GM21526 (cell line): ENCODE data around the gene GZF1.

Experiments used
- ATAC-seq: cut with Tn5 transposase; IDR thresholded peaks from one replicate; pipeline ENCODE4 v1.9.1; 2021; ENCODE audit warnings: moderate library complexity; ENCODE audit not compliant: unreplicated experiment, low FRiP score

Gene GZF1

DNA sequence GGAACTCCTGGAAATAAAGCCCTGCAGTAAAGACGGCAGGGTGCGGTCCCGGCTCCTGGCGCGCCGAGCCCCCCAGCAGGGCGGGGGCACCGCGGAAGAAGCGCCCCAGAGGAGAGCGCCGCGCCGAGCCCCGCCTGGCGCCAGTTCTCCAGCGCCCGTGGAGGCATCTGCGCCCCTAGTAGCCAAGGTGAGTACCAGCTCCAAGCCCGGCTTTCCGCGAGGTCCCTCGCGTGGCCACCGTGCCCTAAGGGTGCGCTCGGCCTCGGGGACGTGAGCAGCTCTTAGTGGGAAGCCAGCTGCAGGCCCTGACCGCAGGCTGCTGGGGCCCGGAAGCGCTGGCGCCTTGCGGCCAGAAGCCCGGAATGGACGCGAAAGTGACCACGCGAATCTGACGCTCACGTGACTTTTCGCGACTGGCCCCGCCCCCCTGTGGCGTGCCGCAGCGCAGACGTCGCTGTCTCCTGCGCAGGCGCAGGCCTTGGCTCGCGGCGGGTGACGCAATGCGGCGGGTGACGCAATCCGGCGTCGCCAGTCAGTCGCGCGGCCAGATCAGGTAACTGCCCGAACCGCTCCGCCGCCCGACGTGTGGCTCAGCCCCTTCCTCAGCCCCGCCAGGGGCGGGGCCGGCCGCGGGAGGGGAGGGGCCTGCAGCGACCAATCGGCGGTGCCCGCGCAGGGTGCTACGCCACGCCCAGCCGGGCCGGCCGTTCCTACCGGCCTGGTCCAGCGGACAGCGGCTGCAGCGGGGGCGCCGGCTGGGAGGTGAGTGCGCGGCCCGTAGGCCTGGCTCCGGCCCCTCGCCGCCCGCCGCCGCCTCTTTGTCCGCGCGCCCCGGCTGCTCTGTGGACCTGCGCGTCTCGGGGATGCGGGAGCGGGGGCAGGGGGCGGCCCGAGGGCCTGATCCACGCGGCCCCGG, at the start of gene GZF1:
Gene GZF1 (plus strand): TSS at position 707 of the 916 bp plus-strand sequence. CDS start 2,202 bp downstream, outside the sequence.
- ATAC-seq = peak; percentile 60

DNA sequence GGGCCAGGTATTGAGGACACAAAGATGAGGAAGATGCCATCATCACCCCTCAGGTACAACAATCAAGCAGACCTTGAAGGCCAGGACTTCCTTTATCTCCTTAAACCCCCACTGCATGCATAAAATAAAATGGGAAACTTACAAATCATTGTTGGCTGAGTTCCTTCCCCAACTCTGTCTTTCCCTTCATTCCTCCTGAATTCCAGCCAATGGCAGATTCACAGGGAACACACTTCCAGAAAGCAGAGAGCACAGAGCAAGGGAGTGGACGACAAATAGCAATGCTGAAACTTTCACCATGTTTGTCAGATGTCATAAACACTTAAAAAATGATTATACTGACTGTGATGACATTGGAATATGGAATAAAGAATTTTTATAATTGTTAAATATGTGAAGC, 48.7 kb upstream of the GZF1 start:
- ATAC-seq = no peak

DNA sequence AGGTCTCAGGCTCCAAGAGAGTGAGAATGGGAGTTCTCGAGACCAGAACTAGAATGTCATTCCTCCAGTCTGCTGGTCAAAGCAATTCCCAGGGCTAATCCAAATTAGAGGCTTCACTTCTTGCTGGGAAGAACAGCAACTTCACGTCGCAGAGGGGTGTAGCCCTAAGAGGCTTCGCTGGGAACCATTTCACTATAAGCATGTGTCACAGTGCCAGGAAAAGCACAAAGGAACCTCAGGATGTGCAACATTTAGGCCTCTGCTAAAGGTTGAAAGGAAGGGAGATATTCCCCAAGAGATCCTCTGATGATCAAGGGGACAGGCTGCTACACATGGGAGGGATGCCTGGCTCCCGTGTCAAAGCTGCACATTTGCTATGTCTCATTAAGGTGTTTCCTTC, 47.3 kb upstream of the GZF1 start:
- ATAC-seq = no peak

DNA sequence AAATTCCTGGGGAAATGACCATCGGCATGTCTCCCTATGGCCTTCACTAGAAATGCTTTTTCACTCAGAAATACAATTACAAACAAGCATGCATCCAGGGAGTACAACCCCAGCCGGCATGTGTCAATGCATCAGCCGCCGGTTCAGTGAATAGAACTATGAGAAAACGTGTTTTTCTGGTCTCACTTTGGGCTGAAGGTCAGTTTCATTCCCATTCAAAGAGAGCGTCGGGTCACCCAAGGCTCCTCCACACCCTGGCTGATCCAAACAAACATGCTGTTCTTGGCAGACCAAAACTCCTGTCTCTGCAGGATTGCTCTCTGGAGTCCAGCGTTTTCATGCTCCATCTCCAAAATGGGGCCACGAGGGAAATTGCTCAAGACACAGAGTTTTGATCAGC, 46.9 kb upstream of the GZF1 start:
- ATAC-seq = no peak

DNA sequence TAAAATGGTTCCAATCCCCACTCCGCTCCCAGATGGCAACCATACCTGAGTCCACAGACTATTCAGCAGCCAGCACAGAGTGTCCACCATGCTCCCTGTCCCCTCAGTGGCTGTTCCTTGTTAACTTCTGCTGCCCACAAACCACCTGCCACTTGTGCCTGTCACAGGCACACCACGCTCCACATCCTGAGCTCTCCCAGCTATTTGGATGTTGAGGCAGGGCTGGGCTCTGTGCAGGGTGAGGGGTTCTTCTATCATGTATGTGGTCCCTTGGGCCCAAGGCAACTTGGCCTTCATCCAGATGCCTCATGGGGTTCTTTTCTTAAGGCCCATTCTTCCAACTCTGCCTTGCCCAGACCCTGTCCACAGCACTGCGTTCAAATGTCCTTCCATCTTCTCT, 45.4 kb upstream of the GZF1 start:
- ATAC-seq = no peak

DNA sequence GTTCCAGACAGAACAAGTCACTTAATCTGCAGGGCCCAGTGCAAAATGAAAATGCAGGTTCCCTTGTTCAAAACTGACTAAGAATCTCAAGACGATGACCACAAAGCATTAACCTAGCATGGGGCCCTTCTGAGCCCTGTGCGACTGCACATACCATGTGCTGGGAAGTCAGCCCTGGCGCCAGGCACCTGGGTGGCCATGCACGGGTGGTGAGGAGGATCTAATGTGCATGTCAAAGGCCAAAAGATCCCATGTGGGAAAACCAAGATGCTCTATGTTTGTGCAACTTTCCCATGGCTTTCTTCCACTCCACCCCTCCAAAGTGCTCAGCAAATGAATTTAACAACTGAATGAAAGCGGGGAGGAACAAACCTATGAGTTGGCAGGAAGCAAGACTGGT, 44.9 kb upstream of the GZF1 start:
- no peak for ATAC-seq

DNA sequence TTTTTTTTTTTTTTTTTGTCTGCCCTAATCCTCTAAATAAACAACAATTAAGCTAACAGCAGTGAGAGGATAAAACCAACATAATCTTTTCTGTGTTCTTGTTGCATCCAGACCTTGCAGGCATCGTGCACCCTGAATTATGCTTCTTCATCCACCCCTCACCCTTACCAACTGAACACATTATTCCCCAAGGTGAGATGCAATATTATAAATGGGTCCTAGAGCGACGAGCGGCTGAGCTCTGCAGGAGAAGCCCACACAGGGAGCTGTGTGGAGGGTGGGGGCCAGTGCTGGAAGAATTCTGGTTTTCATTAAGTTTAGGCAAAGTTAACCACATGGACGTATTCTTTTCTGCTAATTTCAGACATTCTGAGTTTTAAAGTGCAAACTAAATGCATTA, 43.6 kb upstream of the GZF1 start:
- no peak for ATAC-seq

DNA sequence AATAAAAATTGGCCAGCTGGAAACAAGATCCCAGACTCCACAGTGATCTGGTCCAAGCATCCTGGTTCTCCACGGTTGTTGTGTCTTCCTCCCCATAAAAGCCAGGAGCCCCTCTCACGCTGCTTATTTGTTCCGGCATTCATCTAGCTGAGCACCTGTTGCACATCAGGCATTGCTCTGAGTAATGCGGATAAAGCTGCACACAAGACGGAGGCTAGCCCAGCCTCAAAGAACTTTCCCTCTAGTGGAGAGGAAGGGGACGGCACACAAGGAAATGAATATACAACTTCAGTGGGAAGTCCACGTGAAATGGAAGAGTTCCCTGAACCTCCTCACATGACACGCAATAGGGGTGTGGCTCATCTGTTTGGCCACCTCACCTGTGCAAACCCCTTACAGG, 41.7 kb upstream of the GZF1 start:
- ATAC-seq = no peak

DNA sequence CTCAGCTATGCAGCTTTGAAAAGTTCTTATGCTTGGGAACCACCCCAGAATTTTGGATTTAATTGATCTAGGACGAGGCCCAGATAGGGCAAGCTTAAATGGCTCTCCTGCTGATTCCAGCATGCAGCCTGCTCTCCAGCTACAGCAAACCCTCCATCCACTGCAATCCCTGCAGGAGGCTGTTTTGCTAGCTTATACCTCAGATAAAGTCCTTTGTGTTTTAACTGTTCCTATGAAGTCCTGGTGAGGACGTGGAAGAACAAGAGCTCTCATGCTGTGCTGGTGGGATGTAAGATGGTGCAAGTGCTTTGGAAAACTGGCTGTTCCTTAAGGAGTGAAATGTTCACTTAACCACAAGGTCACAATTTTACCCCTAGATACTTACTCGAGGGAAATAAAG, 36.9 kb upstream of the GZF1 start:
- ATAC-seq = no peak

DNA sequence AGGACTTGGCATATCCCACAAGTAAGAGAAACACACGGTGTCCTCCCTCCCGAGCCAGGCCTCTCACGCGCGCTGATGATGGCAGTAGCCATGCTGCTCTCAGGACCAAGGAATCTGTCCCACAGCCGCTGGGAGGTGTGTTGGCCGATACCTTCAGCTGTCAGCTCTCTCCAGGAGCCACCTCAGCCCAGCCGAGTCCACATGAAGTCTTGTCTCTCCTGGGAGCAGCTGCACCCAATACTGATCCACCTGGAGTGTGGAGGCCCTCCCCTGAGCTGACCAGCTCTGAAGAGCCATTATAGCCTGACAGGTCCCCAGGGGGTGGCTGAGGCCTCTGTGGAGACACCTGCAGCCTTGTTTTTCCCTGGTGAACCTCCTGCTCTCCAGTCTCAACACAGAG, 35.2 kb upstream of the GZF1 start:
- ATAC-seq = no peak

DNA sequence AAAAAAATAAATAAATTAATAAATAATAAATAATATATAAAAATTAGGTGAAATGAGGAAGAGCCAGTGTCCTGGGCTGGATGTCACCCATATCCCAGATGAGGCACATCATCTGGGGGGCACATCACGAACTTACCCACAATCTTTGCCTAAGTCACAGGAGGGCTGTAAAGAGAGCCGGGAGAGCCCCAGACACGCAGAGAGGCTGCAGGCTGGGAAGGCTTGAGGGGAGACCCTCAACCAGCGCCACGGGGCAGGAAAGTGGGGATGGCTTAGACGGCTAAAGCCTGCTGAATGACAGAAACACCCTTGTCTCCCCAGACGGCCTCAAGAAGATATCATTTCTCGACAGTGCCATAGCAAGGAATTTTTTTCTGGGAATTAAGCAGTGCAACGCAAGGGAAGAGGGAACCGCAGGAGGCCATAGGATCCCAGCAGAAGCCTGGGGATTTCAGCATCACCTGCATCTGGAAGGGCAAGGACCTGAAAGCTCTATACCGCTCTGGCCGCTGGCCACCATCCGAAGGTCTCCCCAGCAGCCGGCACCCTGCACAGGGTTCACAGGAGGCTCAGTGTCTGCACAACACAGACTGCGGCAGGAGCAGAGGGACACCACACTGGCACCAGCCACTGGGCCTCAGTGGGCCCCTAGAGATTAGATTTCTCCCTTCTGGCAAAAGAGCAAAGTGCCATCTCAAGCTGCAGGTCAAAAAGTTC, 34.2 kb upstream of the GZF1 start:
- ATAC-seq = no peak

DNA sequence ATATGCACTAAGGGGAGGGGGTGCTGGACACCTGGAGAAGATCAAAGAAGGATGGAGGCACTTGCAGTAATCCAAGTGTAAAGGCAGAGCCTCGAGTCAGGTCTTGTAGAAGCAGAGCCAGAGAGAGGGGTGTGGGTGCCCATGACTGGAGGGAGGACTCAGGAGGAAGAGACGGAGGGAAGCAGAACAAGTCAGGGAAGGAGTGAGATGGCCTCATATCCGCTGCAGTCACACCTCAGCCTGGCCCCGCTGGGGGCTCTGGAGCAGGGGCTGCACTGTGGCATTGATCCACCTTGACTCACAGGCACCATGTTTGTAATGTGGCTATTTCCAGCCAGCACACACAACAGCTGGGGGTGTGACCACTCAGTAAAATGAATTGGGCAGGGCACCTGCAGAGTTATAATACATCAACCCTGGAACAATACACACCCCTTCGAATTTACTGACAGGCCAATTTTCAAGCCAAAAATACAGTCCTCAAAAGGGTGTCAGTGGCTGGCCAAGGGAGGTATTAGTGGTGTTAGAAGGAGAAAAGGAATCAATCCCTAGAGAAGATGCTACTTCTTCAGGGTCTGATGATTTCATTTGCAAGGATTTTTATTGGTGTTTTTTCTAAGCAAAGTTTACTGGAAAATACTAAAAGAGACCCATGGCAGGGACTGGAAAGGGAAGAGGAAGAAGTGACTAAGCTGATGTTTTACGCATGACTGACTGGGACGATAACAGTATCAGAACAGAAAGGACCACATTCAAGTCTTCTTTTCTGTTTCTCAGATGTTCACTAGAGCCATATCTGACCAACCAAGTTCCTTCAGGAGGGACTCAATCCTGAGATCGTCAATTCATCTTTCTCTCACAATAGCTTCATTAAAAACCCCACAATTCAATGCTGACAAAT, 30.3 kb upstream of the GZF1 start:
- no peak for ATAC-seq

DNA sequence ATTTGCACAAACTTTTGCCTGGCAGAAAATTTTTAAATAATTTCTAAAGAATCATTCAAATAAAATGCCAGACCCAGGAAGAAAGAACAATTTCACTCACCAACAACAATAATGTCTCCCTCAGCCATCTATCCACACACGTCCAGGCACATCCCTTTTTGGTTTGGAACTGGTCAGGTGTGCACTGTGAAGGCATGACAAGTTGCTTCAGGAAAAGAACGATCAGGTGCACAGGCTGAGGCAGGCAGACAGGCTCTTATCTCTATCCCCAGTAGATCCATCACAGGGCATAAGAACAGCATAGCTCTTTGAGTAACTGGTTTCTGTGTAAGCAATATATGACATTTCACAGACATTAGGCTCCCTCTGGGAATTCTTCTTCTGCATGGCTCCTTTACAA, 29.5 kb upstream of the GZF1 start:
- no peak for ATAC-seq

DNA sequence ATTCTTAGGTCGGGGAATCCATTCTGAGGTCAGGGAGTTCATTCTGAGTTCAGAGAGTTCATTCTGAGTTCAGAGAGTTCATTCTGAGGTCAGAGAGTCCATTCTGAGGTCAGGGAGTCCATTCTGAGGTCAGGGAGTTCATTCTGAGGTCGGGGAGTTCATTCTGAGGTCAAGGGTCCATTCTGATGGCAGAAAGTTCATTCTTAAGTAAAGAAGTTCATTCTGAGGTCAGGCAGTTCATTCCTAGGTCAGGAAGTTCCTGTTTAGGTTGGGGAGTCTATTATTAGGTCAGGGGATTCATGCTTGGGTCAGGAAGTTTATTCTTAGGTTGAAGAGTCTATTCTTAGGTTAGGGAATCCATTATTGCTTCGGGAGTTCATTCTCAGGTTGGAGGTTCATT, 27.9 kb upstream of the GZF1 start:
- no peak for ATAC-seq

DNA sequence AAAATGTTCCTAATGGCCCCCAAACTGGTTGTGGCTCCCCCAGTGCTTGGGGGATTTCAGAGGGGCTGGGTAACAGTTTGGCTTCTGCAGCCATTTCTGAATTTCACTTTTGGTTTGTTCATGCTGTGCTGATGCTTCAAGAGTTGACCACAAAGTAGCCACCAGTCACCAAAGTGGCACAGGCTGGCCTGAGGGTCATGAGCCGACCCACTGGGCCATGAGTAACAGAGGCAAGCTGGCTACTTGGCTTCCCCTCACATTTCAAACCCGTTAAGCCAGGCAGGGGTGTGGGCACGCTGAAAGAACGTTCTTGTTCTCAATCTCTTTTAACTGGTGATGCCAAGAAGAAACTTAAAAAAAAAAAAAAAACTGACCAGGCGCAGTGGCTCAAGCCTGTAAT, 26.5 kb upstream of the GZF1 start:
- no peak for ATAC-seq

DNA sequence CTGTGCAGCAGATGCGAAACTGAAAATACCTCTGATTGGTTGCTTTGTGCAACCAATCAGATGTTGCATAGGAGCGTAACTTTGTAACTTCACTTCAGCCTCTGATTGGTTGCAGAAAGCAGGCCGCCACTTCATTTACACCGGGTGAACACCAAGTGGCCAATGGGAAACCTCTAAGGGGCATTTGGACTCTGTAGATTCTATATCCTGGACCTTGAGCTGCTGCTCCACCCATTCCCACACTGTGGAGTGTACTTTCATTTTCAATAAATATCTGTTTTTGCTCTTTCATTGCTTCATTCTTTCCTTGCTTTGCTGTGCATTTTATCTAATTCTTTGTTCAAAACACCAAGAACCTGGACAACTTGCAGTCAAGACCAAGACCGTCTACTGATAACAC, 25.5 kb upstream of the GZF1 start:
- ATAC-seq = no peak

DNA sequence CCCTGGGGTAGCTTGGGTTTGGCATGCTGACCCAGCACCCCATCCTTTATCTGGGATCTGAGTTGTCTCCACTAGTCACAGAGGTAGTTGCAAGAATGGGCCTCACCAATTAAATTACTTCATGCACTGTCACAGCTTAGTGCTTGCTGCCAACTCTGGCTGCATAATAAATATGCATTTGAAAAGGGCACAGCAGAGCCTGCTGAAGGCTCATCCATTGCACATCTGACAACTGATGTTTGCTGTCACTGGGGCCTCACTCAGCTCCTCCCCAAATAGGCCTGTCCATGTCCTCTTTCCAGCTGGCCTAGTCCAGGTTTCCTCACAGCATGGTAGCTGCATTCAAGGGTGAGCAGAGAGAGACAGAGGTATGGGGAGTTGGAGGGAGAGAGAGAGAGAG, 24.7 kb upstream of the GZF1 start:
- ATAC-seq = no peak

DNA sequence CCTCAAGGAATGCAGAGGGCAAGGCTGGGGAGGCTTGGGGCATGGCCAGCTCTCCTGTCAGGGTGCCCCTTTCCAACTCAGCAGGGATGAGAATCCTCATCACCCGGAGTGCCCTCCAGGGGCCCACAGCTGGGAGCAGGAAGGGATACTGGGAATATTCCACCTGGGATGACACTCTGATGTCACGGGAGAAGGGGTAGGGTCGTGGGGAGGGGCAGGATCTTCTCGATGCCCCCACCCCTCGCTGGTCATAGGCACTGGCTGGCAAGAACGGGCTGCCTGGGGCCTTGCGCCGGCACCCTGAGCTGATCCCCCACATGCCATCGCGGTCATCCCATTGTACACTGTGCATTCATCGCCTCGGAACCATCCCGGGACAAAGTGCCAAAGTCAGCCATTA, 22.0 kb upstream of the GZF1 start:
- ATAC-seq = no peak

DNA sequence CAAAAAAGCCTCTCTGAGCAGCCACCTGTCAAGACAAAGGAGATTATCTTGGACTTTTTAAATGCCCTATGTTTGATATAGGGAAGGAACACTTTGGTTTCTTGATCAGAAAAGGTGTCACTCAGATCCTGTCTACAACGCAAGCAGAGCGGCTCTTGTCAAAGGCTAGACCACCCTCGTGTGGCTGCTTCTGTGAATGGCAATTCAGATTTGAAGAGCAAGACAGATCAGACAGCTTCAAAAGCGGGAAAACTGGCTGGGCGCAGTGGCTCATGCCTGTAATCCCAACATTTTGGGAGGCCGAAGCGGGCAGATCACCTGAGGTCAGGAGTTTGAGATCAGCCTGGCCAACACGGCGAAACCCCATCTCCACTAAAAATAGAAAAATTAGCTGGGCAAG, 21.5 kb upstream of the GZF1 start:
- ATAC-seq = no peak

DNA sequence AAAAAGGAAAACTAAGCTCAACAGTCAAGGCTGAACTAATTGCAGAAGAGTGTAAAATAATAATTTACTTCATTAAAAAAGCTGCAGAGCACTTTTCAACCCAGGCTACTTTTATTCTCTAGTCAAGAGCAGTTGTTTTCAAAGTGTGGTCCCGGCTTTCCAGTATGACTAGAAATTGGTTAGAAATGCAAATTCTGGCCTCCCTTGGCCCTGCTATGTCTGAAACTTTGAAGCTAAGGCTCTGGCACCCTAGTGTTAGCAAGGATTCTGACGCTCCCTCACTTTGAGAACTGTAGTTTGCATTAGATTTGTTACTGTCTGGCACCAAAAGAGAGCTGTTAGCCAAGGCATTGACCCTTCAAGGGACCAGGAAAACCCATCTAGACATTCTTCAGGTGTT, 20.9 kb upstream of the GZF1 start:
- ATAC-seq = peak; percentile 52

DNA sequence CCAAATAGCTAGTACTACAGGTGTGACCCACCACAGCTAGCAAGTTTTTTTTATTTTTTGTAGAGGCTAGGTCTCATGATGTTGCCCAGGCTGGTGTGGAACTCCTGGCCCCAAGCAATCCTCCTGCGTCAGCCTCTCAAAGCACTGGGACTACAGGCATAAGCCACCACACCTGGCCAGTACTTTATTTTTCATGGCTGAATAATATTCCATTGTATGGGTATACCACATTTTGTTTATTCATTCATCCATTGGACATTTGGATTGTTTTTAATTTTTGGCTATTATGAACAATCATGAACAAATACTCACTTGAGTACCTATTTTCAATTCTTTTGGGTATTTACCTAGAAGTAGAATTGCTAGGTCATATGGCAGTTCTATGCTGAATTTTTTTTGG, 18.4 kb upstream of the GZF1 start:
- ATAC-seq = no peak
